Fibroblast of skin of right quadriceps (primary cell): ENCODE results near the gene ELAVL3.
"Not testable (repeated sequence)": the region's sequence is repeated elsewhere in the genome, so short reads cannot be mapped to it uniquely, and the experiment has no call there.

Experiments used
- DNase-seq: peaks from one replicate; pipeline ENCODE4 v3.0.0-alpha.2; 2013

ELAVL3 gene

DNA sequence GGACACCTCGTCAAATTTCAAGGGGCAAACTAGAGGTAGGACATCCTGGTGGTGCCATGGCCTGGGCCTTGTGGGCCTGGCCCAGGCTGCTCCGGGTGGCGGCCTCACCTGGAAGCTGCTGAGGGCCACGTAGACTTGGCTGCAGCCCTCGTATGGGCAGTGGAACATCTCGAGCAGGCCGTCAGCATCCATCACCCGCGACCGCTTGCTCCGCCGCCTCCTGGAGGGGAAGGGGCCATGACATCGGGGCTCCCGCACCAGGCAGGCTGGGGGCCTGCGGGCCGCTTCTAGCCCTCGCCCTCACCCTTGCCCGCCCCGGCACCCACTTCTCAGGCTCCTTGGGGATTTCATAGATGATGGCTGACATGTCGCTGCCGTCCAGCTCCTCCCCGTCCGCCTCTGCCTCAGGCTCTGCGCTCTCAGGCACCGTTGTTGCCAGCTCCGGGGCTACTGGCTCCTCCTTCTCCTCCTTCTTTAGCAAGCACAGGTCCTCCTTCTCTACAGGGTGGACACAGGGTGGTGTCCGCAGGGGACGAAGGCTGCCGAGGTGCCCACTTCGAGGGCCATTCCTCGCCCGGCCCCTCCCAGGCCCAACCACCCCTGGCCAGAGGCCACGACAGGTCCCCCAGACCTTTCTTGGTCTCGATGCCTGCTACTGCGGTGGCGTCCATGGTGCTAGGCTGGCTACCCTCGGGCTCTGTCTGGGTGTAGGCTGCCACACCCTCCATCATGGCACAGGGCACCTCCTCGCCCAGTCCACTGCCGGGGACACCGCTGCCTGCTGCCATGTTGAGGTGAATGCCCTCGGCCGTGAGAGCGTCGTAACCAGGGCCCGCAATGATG is 6.0 kb upstream of the ELAVL3 start:
- DNase-seq = no peak

DNA sequence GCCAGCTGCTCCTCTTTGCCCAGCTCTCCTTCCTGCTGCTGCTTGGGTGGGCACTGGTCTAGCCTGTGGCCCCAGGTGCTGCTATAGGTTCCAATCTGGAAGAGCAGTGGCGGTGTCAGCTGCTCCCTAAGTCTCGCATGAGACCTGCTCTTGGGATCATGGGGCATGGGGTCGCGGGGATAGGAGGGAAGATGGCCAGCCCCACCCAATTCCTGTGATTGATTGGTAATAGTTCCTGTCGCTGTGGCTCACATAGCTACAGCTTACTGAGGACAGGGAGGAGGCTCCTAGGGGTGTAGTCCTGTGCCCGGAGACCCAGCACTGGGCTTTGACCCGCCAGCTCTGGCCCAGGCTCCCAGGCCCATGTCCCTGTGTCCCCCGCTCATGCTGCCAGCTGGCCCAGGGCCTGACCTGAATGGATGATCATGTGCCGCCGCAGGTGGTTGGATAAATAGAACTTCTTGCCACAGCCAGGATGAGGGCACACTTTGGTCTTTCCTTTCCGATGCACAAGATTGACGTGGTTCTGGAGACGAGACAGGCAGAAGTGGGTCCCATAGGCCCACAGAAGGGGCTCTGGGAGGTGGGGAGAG is 4.5 kb upstream of the ELAVL3 start:
- DNase-seq = no peak

DNA sequence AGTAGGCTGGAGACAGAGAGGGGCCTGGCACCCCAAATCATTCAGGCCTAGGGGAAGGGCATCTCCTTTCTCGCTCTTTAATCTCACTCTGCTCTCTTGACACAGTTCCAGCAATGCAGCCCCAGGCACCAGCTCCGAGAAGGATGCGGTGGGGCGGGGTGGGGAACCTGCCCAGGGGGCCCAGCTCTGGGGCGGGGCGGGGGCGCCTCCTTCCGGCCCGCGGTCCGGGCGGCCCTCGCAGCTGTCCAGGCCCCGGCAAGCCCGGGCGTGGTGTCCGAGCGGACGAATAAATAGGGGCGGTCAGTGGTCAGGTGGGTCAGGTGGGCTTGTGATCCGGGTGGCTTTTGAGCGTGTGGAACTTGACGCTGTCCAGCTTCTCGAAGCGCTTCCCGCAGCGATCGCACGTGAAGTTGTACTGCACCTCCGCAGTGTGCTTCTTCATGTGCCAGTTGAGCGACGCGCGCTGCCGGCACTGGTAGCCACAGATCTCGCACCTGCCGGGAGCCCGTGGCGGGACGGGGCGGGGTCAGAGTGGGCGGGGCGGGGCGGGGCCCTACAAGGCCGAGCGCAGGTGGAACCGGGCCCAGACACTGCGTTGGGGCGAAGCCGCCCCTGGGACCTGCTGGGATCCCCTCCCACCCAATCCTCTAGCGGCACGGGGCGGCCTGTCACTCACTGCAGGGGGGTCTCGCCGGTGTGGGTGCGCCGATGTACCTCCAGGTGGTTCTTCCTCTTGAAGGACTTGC is 2.7 kb upstream of the ELAVL3 start:
- no peak for DNase-seq

DNA sequence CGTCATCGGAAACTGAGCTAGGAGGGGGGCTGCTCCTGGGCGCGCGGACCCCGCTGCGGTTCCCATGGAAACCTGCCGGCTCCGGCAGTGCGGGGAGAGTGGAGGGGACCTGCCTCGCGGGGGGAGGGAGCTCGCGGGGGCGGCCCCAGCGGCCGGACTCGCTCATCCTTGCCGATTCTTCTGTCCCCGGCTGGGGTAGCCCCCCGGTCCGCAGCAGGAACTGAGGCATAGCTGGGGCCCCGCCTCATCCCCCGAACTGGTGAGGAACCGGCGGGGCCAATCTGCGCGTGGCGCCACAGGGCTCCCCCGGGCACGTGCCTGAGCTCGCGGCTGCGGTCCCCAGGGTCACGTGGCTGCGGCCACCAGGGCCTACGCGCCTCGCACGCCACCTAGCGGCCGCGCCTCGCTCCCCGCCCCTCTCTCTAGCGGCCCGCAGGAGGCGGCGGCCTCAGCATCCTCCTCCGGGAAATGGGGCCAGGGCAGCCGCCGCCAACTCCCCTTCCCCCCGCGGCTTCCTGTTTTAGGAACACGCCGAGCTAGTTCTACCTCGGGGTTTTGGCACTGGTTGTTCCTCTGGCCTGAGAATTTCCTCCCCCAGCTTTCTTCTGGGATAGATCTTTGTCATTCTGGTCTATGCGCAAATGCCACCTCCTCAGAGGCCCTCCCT is 1.7 kb upstream of the ELAVL3 start:
- DNase-seq = peak; percentile 73

DNA sequence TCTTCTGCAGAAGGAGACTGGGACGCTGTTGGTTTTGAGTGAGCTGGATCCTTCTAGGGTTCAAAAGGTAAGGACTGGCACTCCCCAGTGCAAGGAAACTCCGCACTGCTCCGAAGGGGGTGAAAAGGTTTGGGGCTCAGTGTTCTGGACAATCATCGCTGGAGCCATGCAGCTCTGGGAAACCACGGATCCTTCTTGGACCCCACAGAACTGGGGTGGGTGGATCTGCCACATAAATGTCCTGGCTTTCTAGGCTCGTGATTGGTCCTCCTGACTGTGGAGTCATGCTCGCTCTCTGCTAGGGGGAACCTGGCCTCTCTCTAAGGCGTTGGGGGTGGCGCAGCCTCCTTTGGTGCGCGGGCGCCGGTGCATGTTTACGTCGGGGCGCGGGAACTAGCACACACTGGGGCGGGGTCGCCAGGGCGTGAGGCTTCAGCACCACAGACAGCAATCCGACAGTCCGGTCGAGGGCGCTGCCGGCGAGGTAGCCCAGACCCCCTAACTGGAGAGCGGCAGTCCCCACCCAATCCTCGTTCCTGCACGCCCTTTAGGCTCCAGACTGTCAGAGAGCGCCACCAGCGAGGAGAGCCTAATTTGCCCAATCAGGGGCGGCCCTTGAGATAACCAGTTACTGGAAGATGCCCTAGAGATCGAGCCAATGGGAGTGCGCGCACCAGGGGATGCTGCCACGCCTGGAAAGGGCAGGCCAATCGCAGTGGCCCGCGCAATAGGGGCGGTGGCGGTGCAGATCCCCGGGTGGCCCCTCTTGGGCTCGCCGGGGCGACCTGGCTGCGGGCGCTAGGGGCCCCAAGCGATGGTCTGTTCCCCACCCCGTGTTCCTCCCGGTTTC is 913 bp upstream of the ELAVL3 start:
- peak; percentile 81 for DNase-seq

DNA sequence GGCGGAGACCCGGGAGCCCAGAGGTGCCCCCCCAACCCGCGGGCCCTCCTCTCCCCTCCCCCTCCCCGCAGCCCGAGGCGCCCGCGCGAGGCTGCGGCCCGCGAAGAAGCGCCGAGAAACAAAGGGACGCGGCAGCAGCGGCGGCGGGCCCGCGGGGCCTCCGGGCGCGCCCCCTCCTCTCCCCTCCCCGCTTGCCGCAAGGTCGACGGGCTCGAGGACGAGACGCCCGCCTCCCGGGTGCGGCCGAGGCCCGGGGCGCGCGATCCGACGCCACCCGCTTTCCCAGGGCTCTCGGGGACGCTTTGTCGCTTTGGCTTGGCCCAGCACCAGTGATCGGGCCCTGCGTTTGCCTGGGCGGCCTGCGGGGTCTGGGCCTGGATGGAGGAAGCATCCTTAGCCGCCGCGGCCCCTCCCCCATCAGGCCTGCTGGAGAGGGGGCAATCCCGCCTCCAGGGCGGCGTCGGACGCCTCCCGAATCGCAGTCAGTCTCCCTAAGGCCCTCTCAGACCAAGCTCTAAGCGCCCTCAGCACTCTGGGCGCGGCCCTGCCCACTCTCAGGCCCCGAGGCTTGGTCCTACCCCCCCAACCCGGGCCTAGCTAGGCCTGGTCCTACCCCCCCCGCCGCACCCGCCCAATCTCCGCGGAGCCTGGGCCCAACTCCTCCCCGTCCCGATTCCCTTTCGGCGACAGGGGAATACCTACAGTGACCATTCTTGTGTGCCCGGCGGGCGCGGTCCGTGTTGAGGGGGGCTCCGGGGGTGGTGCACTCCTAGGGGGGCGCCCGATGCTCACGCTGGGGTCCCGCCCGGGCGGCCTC is 740 bp downstream of the ELAVL3 start:
- no peak for DNase-seq

DNA sequence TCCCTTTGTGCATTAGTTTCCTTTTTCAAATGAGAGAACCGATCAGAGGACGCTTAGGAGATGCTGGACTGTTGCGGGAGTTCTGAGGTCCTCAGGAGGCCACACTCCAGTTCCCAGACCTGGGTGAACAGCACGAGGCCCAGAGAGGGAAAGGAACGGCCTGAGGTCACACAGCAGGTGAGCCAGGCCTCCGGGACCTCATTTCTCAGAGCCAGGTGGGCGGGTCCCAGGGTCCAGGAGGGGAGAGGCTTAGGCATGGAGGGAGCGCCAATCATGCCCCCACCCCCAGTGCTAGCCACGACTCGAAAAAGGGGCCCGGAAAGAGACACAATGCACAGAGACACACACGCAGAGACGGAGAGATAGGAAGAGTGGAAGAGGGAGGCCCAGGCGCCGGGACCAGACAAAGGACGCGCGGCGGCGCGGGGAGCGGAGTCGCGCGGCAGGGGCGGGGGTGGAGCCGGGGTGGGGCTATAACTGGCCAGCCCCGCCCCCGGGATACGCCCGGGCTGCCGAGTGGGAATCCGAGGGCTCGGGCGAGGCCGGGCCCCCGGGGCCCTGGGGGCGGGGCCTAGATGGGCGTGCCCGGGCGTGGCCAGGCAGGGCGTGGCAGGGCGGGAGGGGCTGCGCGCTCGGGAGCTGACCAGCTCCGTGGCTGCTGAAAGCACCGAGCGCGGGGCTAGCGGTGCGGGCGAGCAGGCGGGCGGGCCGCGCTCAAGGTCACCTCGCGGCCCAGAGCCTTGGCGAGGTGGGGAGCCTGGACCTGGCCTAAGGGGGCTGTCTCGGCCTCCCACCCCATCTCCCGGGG is 1.6 kb downstream of the ELAVL3 start:
- no peak for DNase-seq

DNA sequence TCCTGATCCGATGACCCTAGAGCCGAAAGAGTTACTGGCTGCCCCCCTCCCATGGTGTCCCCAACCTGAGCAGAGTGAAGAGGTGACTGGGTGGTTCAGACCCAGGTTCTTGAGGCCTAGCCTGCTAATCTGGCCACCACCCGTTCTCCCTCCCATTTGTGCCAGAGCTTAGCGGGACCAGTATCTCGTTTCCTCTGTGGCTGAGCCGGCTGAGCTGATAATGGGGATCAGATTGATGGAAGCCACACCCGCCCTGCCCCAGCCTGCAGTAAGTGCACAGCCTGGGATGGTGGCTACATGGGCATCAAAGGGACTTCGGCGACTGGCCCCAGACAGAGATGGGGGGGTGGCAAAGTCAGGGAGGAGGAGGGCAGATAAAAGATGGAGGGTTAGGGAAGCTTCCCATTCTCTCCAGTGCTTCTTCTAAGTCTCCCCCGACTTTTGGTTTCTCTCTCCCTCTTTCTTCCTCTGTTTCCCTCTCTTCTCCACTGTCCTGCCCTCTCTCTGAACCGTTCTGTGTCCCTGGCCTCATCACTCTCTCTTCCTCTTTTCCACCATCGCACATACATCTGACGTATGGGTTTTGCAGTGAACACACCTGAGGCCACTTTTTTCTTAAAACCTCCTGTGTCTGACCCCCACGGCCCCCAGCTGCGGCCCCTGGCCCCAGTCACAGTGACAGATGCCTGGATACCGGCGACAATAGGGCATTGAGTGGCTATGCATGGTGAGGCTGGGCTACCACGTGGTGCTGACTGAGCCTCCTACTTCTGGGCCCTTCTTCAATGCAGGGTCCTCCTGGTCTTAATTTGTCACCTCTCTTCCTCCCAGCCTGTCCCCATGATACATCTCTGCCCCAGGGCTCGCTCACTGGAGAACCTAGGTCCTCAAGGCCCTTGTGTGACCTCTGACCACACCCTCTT is 2.4 kb downstream of the ELAVL3 start:
- no peak for DNase-seq

DNA sequence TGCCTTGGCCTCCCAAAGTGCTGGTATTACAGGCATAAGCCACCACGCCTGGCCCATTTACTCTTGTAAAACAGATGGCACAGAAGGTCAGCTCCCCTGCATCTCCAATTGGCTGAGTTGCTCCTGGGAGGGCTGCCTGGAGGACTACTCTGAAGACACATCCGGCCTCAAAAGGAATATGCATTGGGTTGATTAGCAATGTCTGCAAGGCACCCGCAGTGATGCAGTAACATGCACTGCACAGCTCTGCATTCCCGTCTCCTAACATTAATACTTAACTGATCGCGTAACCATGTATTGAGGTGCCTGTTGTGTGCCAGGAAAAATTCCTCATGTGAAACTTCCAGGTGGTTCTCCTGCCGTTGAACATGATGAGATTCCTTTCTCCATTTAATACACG is 5.0 kb downstream of the ELAVL3 start:
- no peak for DNase-seq

DNA sequence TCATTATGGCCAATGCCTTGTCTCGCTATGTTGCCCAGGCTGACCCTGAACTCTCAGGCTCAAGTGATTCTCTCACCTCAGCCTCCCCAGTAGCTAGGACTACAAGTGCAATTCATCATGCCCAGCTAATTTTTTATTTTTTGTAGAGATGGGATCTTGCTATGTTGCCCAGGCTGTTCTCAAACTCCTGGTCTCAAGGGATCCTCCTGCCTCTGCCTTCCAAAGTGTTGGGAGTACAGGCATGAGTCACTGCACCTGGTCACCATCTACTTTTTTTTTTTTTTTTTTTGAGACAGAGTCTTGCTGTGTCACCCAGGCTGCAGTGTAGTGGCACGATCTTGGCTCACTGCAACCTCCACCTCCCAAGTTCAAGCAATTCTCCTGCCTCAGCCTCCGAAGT is 5.5 kb downstream of the ELAVL3 start:
- DNase-seq = not testable (repeated sequence)

DNA sequence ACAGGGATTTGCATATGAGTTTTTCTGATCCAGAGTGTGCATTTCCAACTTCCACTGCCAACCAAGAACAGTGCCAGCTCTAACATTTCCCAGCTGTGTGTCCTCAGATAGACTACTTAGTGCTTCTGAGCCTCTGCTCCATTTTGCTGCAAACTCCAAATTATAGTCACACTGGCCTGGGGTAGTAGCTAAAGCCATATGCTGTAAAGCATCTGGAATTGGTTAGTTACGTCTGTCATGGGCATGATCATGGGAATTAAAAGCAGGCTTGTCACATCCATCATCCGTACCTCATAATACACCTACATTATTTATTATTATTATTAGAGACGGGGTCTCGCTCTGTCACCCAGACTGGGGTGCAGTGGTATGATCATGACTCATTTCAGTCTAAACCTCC is 7.1 kb downstream of the ELAVL3 start:
- DNase-seq = no peak

DNA sequence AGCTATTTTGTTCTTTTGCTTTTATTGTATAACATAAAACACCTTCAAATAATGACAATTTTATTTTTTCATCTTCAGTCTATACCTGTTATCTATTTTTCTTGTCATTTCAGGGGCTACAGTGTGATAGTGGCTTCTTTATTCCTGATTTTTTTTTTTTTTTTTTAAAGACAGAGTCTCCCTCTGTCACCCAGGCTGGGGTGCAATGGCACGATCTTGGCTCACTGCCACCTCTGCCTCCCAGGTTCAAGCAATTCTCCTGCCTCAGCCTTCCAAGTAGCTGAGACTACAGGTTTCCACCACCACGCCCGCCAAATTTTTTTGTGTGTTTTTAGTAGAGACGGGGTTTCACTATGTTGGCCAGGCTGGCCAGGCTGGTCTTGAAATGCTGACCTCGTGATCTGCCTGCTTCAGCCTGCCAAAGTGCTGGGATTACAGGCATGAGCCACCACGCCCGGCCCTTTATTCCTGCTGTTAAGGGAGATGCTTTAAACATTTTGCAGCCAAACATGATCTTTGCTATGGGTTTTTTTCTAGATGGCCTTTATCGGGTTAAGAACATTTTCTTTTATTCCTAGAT is 12.5 kb downstream of the ELAVL3 start:
- not testable (repeated sequence) for DNase-seq

DNA sequence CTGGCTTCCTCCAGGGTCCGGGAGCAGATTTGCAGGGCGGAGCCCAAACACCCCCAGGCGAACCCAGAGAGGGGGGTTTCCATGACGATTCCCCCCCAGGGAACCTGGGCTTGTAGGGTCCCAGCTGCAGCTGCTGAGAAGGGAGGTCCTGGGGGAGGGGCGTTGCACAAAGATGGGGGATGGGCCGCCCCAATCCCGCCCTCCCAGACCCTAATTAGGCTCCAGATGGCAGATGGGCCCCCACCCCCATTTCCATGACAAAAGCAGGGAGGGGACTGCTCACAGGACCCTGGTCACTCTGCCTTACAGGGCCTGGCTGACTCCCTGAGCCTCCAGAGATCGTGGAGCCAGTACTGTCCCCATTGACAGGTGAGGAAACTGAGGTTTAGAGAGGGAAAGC is 15.2 kb downstream of the ELAVL3 start:
- DNase-seq = no peak

DNA sequence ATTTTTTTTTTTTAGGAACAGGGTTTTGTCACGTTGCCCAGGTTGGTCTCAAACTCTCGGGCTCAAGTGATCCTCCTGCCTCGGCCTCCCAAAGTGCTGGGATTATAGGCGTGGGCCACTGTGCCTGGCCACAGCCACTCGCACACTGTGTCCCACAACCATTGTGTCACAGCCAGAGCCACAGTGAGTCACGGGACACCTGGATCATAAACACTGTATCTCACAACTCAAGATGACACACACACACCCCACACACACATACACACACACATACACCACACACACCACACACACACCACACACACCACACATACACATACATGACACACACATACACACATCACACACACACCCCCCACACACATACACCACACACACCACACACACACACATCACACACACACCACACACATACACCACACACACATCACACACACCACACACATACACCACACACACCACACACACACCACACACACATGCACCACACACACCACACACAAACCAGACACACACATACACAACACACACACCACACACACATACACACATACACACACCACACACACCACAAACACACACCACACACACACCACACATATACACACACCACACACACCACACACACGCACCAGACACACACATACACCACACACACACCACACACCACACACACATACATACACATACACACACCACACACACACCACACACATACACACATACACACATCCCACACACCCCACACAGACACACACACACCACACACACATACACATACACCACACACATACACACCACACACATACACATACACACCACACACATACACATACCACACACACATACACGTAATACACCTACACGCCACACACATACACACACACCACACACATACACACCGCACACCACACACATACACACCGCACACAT is 16.2 kb downstream of the ELAVL3 start:
- no peak for DNase-seq

DNA sequence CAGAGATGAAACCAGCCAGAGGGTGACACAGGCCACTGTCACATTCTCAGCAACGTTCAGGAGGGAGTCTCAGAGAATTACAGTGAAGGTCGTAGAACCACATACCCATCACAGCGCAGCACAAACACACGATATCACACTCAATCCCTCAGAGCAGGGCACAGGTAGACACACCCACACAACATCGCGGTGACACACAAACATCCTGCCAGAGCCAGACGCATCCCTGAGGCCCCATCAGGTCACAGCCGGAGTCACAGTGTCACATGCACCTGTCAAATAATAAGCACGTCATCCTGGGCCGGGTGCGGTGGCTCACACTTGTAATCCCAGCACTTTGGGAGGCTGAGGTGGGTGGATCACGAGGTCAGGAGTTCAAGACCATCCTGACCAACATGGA is 17.5 kb downstream of the ELAVL3 start:
- DNase-seq = no peak

DNA sequence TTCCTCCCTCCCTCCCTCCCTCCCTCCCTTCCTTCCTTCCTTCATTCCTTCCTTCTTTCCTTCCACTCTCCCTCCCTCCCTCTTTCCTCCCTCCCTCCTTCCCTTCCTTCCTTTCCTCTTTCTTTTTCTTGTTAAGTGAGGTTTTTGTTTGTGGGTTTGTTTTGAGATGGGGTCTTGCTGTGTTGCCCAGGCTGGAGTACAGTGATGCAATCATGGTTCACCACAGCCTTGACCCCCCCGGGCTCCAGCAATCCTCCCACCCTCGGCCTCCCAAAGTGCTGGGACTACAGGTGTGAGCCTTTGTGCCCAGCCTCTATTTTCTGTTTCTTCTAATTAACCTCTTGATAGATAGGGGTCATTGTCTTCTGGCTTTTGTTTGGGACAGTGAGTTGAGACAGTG is 19.4 kb downstream of the ELAVL3 start:
- DNase-seq = no peak

DNA sequence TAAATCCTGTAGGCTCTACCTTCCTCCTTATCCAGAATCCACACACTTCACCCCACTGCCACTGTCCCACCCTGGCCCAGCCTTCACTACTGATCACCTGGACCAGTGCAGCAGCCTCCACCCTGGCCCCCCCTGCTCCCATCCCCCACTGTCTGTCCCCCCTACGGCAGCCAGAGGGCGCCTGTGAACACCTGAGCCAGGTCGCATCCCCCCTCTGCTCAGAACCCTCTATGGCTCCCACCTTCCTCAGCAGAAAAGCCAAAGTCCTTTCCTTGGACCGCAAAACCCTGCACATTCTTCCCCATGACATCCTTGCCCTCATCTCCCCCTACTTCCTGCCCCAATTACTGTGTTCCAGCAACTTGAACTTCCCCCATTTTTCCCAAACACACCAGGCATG is 20.6 kb downstream of the ELAVL3 start:
- DNase-seq = no peak

DNA sequence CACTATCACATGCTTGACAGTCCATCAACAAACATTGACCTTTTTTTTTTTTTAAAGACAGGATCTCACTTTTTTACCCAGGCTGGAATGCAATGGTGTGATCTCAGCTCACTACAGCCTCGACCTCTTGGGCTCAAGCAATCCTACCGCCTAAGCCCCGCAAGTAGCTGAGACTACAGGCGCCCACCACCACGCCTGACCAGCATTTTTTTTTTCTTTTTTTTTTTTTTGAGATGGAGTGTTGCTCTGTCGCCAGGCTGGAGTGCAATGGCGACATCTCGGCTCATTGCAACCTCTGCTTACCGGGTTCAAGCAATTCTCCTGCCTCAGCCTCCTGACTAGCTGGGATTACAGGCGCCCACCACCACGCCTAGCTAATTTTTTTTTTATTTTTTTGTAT is 21.9 kb downstream of the ELAVL3 start:
- not testable (repeated sequence) for DNase-seq
